SH-SY5Y (cell line): ENCODE results near the gene FTSJ1.

Experiments used
- GATA2 ChIP-seq: IDR thresholded peaks from 2 replicates; pipeline ENCODE4 v1.6.1; 2011; ENCODE audit warnings: mild to moderate bottlenecking, low read depth, low read length
- GATA3 ChIP-seq: IDR thresholded peaks from 2 replicates; pipeline ENCODE4 v1.6.1; 2011; ENCODE audit warnings: low read depth, mild to moderate bottlenecking, low read length, moderate library complexity

DNA sequence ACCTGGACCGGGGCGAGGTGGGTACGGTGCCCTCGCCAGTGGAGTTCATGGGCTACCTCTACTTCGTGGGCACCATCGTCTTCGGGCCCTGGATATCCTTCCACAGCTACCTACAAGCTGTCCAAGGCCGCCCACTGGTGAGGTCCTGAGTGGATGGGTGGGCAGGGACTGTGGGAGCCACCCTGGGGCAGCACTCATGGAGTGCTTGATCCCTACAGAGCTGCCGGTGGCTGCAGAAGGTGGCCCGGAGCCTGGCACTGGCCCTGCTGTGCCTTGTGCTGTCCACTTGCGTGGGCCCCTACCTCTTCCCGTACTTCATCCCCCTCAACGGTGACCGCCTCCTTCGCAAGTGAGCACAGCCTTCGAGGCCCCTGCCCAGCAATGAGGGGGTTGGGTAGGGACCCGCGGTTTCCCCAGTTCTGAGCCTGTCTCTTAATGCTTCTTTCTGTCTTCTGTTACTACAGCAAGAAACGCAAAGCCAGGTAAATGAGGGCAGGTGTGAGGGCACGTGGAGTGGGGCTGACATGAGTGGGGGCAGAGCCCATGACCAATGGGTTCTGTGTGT is 36.5 kb downstream of the FTSJ1 start:
- TF ChIP-seq GATA2: no peak
- no peak for TF ChIP-seq GATA3
